HG02884 (cell line): ENCODE data around the gene RAD23A.
"Not testable (repeated sequence)": the region's sequence is repeated elsewhere in the genome, so short reads cannot be mapped to it uniquely, and the experiment has no call there.

Experiments used
- ATAC-seq: cut with Tn5 transposase; IDR thresholded peaks from one replicate; pipeline ENCODE4 v1.9.1; 2021; ENCODE audit warnings: mild to moderate bottlenecking, moderate library complexity; ENCODE audit not compliant: unreplicated experiment

Gene RAD23A

GRCh38 chr19:12937927-12938778, 7.5 kb upstream of the RAD23A start, which contains the start of gene CALR:
Gene CALR (plus strand): TSS chr19:12938609. CDS start chr19:12938680, 71 bp downstream.
- peak; percentile 83 for ATAC-seq

- no peak for ATAC-seq
These were observed 6.7 kb upstream of the RAD23A start for GRCh38 chr19:12938779-12939601.

DNA sequence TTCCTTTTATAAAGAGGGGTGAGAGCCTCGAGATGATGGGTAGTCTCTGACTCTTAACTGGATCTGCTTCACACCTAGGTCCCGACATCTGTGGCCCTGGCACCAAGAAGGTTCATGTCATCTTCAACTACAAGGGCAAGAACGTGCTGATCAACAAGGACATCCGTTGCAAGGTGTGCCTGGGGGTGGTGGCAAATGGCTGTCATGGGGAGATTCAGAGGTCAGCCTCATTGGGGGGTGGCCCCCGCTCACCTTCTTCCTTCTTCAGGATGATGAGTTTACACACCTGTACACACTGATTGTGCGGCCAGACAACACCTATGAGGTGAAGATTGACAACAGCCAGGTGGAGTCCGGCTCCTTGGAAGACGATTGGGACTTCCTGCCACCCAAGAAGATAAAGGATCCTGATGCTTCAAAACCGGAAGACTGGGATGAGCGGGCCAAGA, 5.7 kb upstream of the RAD23A start:
- ATAC-seq: no peak

- no peak for ATAC-seq
These were observed 4.8 kb upstream of the RAD23A start for GRCh38 chr19:12940897-12941296.

- no peak for ATAC-seq
These were observed 2.1 kb upstream of the RAD23A start for GRCh38 chr19:12943437-12944044.

GRCh38 chr19:12944104-12944674, 1.5 kb upstream of the RAD23A start:
- ATAC-seq: no peak

GRCh38 chr19:12946092-12946721, 545 bp downstream of the RAD23A start:
- ATAC-seq: peak; percentile 29

- ATAC-seq: no peak
These were observed 1.3 kb downstream of the RAD23A start for GRCh38 chr19:12946731-12947496.

GRCh38 chr19:12947702-12948611, 2.3 kb downstream of the RAD23A start:
- ATAC-seq: no peak

- no peak for ATAC-seq
These were observed 3.1 kb downstream of the RAD23A start for GRCh38 chr19:12948612-12949362.

DNA sequence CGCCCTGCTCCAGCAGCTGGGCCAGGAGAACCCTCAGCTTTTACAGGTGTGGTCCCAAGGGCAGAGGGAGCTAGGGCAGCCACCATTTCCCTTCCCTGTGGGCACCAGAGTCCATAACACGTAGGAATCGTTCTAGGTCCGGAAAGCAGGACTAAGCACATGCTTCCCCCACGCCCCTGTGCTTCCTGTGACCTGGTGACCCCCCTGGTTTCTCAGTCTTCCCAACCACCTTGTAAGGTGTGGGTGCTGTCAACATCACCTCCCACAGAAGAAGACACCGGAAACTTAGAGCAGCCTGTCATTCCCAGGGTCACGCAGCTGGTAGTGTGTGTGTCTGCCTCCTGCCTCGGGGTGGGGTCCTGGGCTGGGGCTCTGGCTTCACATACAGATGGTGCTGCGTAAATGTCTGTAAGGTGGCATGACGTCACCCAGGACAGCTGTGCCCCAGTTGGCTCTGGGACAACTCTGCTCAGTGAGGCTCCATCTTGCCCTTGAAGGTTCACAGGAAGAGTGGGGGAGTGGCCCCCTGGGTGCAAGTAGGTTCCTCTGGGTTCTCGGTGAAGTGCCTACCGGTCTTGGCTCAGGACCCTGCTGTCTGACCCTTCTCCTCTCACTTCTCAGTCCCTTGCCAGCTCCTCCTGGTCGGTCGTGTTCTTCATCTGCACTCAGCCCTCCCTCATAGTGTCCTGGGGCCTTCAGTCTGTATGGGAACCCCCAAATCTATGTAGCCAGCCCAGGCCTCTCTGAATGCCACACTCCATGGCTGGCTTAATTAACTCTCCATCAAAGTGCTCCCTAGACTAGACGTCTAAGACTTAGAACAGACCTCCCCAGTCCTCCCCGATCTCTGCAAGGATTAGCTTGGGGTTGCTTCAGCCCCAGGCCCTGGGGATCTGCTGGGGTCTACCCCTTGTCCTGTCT, 4.0 kb downstream of the RAD23A start:
- ATAC-seq: no peak

DNA sequence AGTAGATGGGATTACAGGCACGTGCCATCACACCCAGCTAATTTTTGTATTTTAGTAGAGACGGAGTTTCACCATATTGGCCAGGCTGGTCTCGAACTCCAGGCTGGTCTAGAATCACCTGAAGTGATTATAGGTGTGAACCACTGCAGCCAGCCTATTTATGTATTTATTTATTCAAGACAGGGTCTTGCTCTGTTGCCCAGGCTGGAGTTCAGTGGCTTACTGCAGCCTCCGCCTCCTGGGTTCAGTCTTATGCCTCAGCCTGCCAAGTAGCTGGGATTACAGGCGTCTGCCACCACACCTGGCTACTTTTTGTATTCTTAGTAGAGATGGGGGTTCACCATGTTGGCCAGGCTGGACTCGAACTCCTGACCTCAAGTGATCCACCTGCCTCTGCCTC, 6.4 kb downstream of the RAD23A start:
- ATAC-seq: not testable (repeated sequence)

DNA sequence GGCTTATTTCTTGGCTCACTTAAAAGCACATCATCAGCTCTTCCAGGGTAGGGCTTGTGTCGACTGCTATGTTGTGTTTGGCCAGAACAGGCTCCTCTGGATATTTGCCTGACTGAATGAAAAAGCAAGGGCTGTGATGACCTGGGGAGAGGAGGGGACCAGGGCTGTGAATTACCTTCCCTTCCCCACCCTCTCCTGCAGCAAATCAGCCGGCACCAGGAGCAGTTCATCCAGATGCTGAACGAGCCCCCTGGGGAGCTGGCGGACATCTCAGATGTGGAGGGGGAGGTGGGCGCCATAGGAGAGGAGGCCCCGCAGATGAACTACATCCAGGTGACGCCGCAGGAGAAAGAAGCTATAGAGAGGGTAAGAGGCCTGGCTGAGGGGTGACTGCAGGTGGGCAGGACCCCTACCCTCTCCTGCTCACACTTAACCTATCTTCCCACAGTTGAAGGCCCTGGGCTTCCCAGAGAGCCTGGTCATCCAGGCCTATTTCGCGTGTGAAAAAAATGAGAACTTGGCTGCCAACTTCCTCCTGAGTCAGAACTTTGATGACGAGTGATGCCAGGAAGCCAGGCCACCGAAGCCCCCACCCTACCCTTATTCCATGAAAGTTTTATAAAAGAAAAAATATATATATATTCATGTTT, 7.0 kb downstream of the RAD23A start:
- no peak for ATAC-seq

GRCh38 chr19:12953138-12953798, 7.6 kb downstream of the RAD23A start:
- no peak for ATAC-seq

DNA sequence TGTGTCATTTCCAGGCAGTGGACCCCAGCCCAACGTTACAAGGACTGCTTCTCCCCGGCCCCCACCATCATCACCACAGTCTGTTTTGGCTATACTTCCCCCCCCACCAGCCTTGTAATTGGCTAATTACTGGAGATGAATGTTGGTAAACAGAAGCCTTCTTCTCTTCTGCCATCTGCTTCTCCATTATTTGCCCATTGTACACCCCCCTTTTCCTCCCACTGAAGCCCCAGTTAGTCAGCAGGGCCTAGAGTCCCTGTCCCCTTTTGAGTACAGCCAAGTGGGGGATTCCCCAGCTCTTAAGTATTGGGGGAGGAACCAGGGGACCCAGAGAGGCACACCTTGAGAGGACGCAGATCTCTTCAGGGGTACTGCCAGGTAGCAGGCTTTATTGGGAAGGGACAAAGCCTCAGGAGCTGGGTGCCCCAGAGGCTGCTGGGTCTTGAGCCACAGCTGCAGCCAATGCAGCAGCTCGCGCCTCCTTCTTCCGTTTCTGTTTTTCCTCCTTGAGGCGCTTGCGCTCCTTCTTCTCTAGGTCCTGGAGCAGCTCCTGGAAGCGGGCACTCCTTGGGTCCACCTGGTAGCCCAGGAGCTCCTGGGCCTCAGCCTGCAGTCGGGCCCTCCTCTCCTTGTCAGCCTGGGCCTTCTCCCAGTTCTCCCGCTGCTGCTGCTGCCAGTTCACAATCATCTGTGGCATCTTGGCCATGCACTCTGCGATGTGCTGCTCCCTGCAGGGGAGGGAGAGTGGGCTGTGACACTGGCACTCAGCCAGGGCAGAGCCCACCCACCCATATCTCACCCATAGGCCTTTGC, 8.3 kb downstream of the RAD23A start:
- ATAC-seq: no peak
